IMR-90 (cell line): ENCODE results near the gene DUS3L. TPM values are rescaled to one million over a fixed set of nuclear protein-coding genes. Genes with fewer than 3 reads are reported as not detected.

ENCODE experiments used
- ATAC-seq: fragments of 200-7000 bp; cut with Tn5 transposase; 2 replicates; pipeline ENCODE4 v1.9.1; 2020; ENCODE audit warnings: low read depth, mild to moderate bottlenecking, moderate library complexity
- BruUV-seq: library from RNA; stranded (reverse); fragments of 400-500 nt; replicated peaks from 2 replicates; lab custom pipeline; 2021; lab: Mats Ljungman, UMichigan
- CTCF ChIA-PET: fragments of 300-600 bp; formaldehyde crosslinking; extraction: SDS; loops from one replicate; lab custom pipeline; 2021; ENCODE audit warnings: antibody characterized with exemption; lab: Yijun Ruan, JAX
- POLR2A ChIA-PET: fragments of 300-600 bp; sonication (Branson Sonifier 250); formaldehyde crosslinking; loops from one replicate; lab custom pipeline; 2022; ENCODE audit warnings: antibody characterized with exemption; ENCODE audit not compliant: unreplicated experiment; lab: Charles Lee
- DNase-seq: peaks from one replicate; pipeline ENCODE4 v3.0.0; 2013
- H2AFZ ChIP-seq: replicated peaks from 2 replicates; pipeline ENCODE3; 2013; ENCODE audit warnings: low read length, mild to moderate bottlenecking; ENCODE audit not compliant: poor library complexity
- H2AK5ac ChIP-seq: 2 replicates; pipeline ENCODE4 v1.6.1; 2013; ENCODE audit warnings: low read depth, low read length, inconsistent platforms
- H2AK9ac ChIP-seq: replicated peaks from 2 replicates; pipeline ENCODE3; 2013; ENCODE audit warnings: mild to moderate bottlenecking, low read depth, low read length, moderate library complexity; ENCODE audit not compliant: poor library complexity
- H2BK120ac ChIP-seq: 2 replicates; pipeline ENCODE4 v1.6.1; 2013; ENCODE audit warnings: low read depth, low read length, inconsistent platforms
- H2BK15ac ChIP-seq: 3 replicates; pipeline ENCODE4 v1.6.1; 2013; ENCODE audit warnings: low read depth, low read length, inconsistent platforms
- H2BK20ac ChIP-seq: 2 replicates; pipeline ENCODE4 v1.6.1; 2013; ENCODE audit warnings: low read depth, mild to moderate bottlenecking, inconsistent platforms, low read length, moderate library complexity
- H2BK5ac ChIP-seq: 2 replicates; pipeline ENCODE4 v1.6.1; 2013; ENCODE audit warnings: mild to moderate bottlenecking, low read depth, low read length, inconsistent platforms; ENCODE audit not compliant: poor library complexity, severe bottlenecking
- H3K14ac ChIP-seq: replicated peaks from 2 replicates; pipeline ENCODE4 v1.6.1; 2013; ENCODE audit warnings: low read depth, low read length, inconsistent platforms
- H3K18ac ChIP-seq: 2 replicates; pipeline ENCODE4 v1.6.1; 2013; ENCODE audit warnings: low read depth, low read length, control low read depth
- H3K23ac ChIP-seq: 2 replicates; pipeline ENCODE4 v1.6.1; 2013; ENCODE audit warnings: low read depth, low read length, inconsistent platforms
- H3K27ac ChIP-seq: 2 replicates; pipeline ENCODE4 v1.5.1; 2013; ENCODE audit warnings: mild to moderate bottlenecking, control low read depth, low read length; ENCODE audit not compliant: insufficient read depth
- H3K27me3 ChIP-seq: 2 replicates; pipeline ENCODE4 v1.6.1; 2013; ENCODE audit warnings: low read length; ENCODE audit not compliant: control insufficient read depth, insufficient read depth
- H3K36me3 ChIP-seq: 2 replicates; pipeline ENCODE4 v1.6.1; 2013; ENCODE audit warnings: low read length, mixed read lengths; ENCODE audit not compliant: control insufficient read depth, insufficient read depth
- H3K4ac ChIP-seq: 2 replicates; pipeline ENCODE4 v1.6.1; 2013; ENCODE audit warnings: low read depth, low read length, inconsistent platforms
- H3K4me1 ChIP-seq: 2 replicates; pipeline ENCODE4 v1.6.1; 2013; ENCODE audit warnings: low read length, mixed read lengths; ENCODE audit not compliant: control insufficient read depth, insufficient read depth
- H3K4me2 ChIP-seq: 2 replicates; pipeline ENCODE4 v1.6.1; 2013; ENCODE audit warnings: low read depth, mild to moderate bottlenecking, control low read depth, low read length, moderate library complexity
- H3K4me3 ChIP-seq: 2 replicates; pipeline ENCODE4 v1.5.1; 2013; ENCODE audit warnings: low read depth, mild to moderate bottlenecking, control low read depth, low read length, moderate library complexity; ENCODE audit not compliant: insufficient read depth
- H3K56ac ChIP-seq: 2 replicates; pipeline ENCODE4 v1.6.1; 2013; ENCODE audit warnings: low read length, inconsistent platforms; ENCODE audit not compliant: insufficient read depth; ENCODE audit errors: extremely low read depth
- H3K79me1 ChIP-seq, 2 experiments: 2 replicates each; pipeline ENCODE4 v1.6.1; 2013; ENCODE audit warnings: low read length in 2 of 2, inconsistent platforms in 1 of 2, low read depth in 1 of 2
- H3K9ac ChIP-seq: 2 replicates; pipeline ENCODE4 v1.6.1; 2013; ENCODE audit warnings: low read depth, low read length, control low read depth
- H3K9me1 ChIP-seq: 2 replicates; pipeline ENCODE4 v1.6.1; 2013; ENCODE audit warnings: low read length, inconsistent platforms; ENCODE audit not compliant: insufficient read depth
- H3K9me3 ChIP-seq: 2 replicates; pipeline ENCODE4 v1.6.1; 2013; ENCODE audit warnings: low read length; ENCODE audit not compliant: control insufficient read depth, insufficient read depth
- H4K20me1 ChIP-seq: 2 replicates; pipeline ENCODE4 v1.6.1; 2013; ENCODE audit warnings: low read length, inconsistent platforms; ENCODE audit not compliant: insufficient read depth
- H4K5ac ChIP-seq: 2 replicates; pipeline ENCODE4 v1.6.1; 2013; ENCODE audit warnings: mild to moderate bottlenecking, low read depth, low read length, control low read depth
- H4K8ac ChIP-seq, 2 experiments: 2 replicates each; pipeline ENCODE4 v1.6.1; 2013; ENCODE audit warnings: low read depth in 2 of 2, low read length in 2 of 2, control low read depth in 1 of 2, inconsistent platforms in 1 of 2
- H4K91ac ChIP-seq: 2 replicates; pipeline ENCODE4 v1.6.1; 2013; ENCODE audit warnings: low read depth, low read length, inconsistent platforms; ENCODE audit not compliant: insufficient read depth
- CHD1 ChIP-seq: IDR thresholded peaks from 2 replicates; pipeline ENCODE4 v1.6.1; 2012; ENCODE audit warnings: low read depth, low read length, improper control_type of control experiment
- CTCF ChIP-seq: conservative IDR thresholded peaks from 2 replicates; pipeline ENCODE4 v1.5.1; 2012; ENCODE audit warnings: mild to moderate bottlenecking, low read depth, low read length, improper control_type of control experiment
- ELK1 ChIP-seq: fragments of 150-350 bp; IDR thresholded peaks from 2 replicates; pipeline ENCODE4 v1.6.1; 2016; ENCODE audit warnings: low read depth, mild to moderate bottlenecking, low read length, moderate library complexity, borderline replicate concordance
- FOS ChIP-seq: fragments of 150-350 bp; IDR thresholded peaks from 2 replicates; pipeline ENCODE4 v1.6.1; 2016; ENCODE audit warnings: low read depth, low read length
- MAFK ChIP-seq: IDR thresholded peaks from 2 replicates; pipeline ENCODE4 v1.6.1; 2012; ENCODE audit warnings: low read depth, low read length, improper control_type of control experiment
- MAZ ChIP-seq: IDR thresholded peaks from 2 replicates; pipeline ENCODE4 v1.6.1; 2012; ENCODE audit warnings: low read depth, mild to moderate bottlenecking, low read length, improper control_type of control experiment, moderate library complexity, borderline replicate concordance
- MXI1 ChIP-seq: IDR thresholded peaks from 2 replicates; pipeline ENCODE4 v1.6.1; 2012; ENCODE audit warnings: low read depth, mild to moderate bottlenecking, low read length, moderate library complexity, borderline replicate concordance
- NFE2L2 ChIP-seq: fragments of 150-350 bp; IDR thresholded peaks from 2 replicates; pipeline ENCODE4 v1.6.1; 2016; ENCODE audit warnings: low read depth, mild to moderate bottlenecking, low read length
- POLR2A ChIP-seq: IDR thresholded peaks from 2 replicates; pipeline ENCODE4 v1.6.1; 2012; ENCODE audit warnings: mild to moderate bottlenecking, low read depth, low read length
- RCOR1 ChIP-seq: IDR thresholded peaks from 2 replicates; pipeline ENCODE4 v1.6.1; 2012; ENCODE audit warnings: mild to moderate bottlenecking, low read length, improper control_type of control experiment; ENCODE audit not compliant: insufficient replicate concordance
- RFX5 ChIP-seq: IDR thresholded peaks from 2 replicates; pipeline ENCODE4 v1.8.0; 2012; ENCODE audit warnings: low read depth, mild to moderate bottlenecking, low read length, moderate library complexity
- SMC3 ChIP-seq: fragments of 150-350 bp; IDR thresholded peaks from 2 replicates; pipeline ENCODE4 v1.6.1; 2016; ENCODE audit warnings: low read depth, mild to moderate bottlenecking, antibody characterized with exemption, low read length, moderate library complexity
- USF2 ChIP-seq: fragments of 150-350 bp; IDR thresholded peaks from 2 replicates; pipeline ENCODE4 v1.6.1; 2017; ENCODE audit warnings: mild to moderate bottlenecking, antibody characterized with exemption, low read length, low read depth
- WGBS, 2 experiments: methylation state at CpG; one replicate each; pipeline versions ENCODE4 v1.1.5 to v1.1.7; 2013; ENCODE audit warnings: missing lambda C conversion rate in 2 of 2; ENCODE audit not compliant: insufficient read length in 1 of 2; ENCODE audit errors: extremely low coverage in 2 of 2; 5-methylcytosine and 5-hydroxymethylcytosine counted together
- dilution Hi-C: fragments of 300-500 bp; cut with HindIII; formaldehyde crosslinking; loops from one replicate; pipeline ENCODE4 v1.14.3; 2018; ENCODE audit warnings: low sequenced_read_pairs; ENCODE audit not compliant: unreplicated experiment
- in situ Hi-C: fragments of 300-500 bp; cut with MboI; formaldehyde crosslinking; loops from 3 replicates; pipeline ENCODE4 v1.14.3; 2019; ENCODE audit warnings: low sequenced_read_pairs, inconsistent platforms, mixed read lengths
- intact Hi-C: fragments of 100-400 bp; cut with micrococcal nuclease; formaldehyde crosslinking; loops from 2 replicates; pipeline ENCODE4 v1.10.0; 2022
- polyA plus RNA-seq, 3 experiments: library from polyadenylated mRNA; depleted of rRNA; stranded (reverse); fragments of >200 nt; gene quantifications; 2 replicates each; pipeline ENCODE4 v1.2.3, GENCODE V29; 2012; ENCODE audit warnings: low replicate concordance in 1 of 3
- total RNA-seq: library from RNA; depleted of rRNA; stranded (reverse); fragments of >200 nt; gene quantifications from 2 replicates; pipeline ENCODE4 v1.2.3, GENCODE V29; 2012

The DUS3L gene
- total and polyA plus RNA-seq, 2 of the 4 experiments (the other 2 are of a cell fraction) = 12.4 to 21.3 TPM

- Histone ChIP-seq H3K18ac (no peak overlapping the region), H2BK120ac (no peak overlapping the region), H3K4ac (no peak overlapping the region), H3K27me3 (no peaks in the 10 kb centered on the region), H4K5ac (no peak overlapping the region), H3K9ac (no peak overlapping the region), H3K79me1 (peaks cover 0 to 11% of the 10 kb centered on the region in 2 experiments; a peak in 2 of 4 replicates), H3K14ac (no peak overlapping the region), H3K23ac (no peak overlapping the region), H3K9me3 (no peaks in the 10 kb centered on the region), H2AK5ac (no peak overlapping the region), H2BK5ac (no peak overlapping the region), H2AFZ (no peak overlapping the region), H3K36me3 (peaks cover 47% of the 10 kb centered on the region), H4K20me1 (peaks cover 7% of the 10 kb centered on the region), H3K56ac (no peak overlapping the region), H3K4me3 (no peak overlapping the region), H3K4me1 (0 out of 2 replicates have a peak, but pooled peaks cover 2% of the 10 kb centered on the region), H4K91ac (no peak overlapping the region), H3K27ac (no peak overlapping the region), H2AK9ac (no peak overlapping the region), H2BK20ac (no peak overlapping the region), H3K4me2 (no peak overlapping the region), H3K9me1 (0 out of 2 replicates have a peak, but pooled peaks cover 3% of the 10 kb centered on the region), H2BK15ac (no peak overlapping the region), H4K8ac (no peak overlapping the region)
- CTCF ChIA-PET = no interaction called here
- DNase-seq (no peak), ATAC-seq (no peak)
- TF ChIP-seq SMC3 (no peak), USF2 (no peak), MXI1 (no peak), RFX5 (no peak), RCOR1 (no peak), MAFK (no peak), FOS (no peak), MAZ (no peak), CTCF (no peak), CHD1 (no peak), ELK1 (no peak), NFE2L2 (no peak), POLR2A (no peak)
- BruUV-seq = no TSS peak
- intact Hi-C loops = no loop called here
- dilution Hi-C loops = no loop called here
- WGBS, 2 experiments = 91% methylated on average over 19 of the region's 39 CpGs; no CpG with 5 or more reads in 1 of the 2 experiments
- in situ Hi-C loops = no loop called here
- POLR2A ChIA-PET = no interaction called here
These were observed 3.4 kb downstream of the DUS3L start for GRCh38 chr19:5787409-5788182.
